H1 (cell line): ENCODE data around the gene TOP3A. TPM values are rescaled to one million over a fixed set of nuclear protein-coding genes. Genes with fewer than 3 reads are reported as not detected.

Source experiments
- BCL11A ChIP-seq, 2 experiments: IDR thresholded peaks; one replicate each; pipeline ENCODE4 v1.6.1; 2011; ENCODE audit warnings: low read depth in 2 of 2, low read length in 2 of 2, mild to moderate bottlenecking in 2 of 2
- CHD2 ChIP-seq: IDR thresholded peaks from 2 replicates; pipeline ENCODE4 v1.6.1; 2012; ENCODE audit warnings: low read length, improper control_type of control experiment
- FOSL1 ChIP-seq: IDR thresholded peaks from 2 replicates; pipeline ENCODE4 v1.6.1; 2011; ENCODE audit warnings: mild to moderate bottlenecking, low read depth, low read length, moderate library complexity; ENCODE audit not compliant: insufficient read depth
- polyA plus RNA-seq, 7 experiments: library from polyadenylated mRNA; depleted of rRNA in 3 of 7; stranded (reverse) in 5 of 7; unstranded in 2 of 7; fragments of >200 nt in 5 of 7; fragments of 200-250 nt in 2 of 7; gene quantifications; 1 replicate in 5 of 7; 2 replicates in 1 of 7; 4 replicates in 1 of 7; pipeline versions ENCODE4 v1.2.1 to v1.2.3, GENCODE V29; 2011 to 2013; ENCODE audit warnings: missing spikeins in 2 of 7, mixed read lengths in 2 of 7
- total RNA-seq: library from RNA; stranded (reverse); fragmentation: NEBNext Ultra II Directional; extraction: Animal tissue kit (Norgen Biotek cat#: 25700); gene quantifications from 2 replicates; pipeline ENCODE4 v1.2.1, GENCODE V29; 2021

Gene TOP3A
- total and polyA plus RNA-seq, 2 of the 8 experiments (the other 6 are each of a cell fraction or from before 2014, with no cell fraction given) = 23.4 to 54.3 TPM

DNA sequence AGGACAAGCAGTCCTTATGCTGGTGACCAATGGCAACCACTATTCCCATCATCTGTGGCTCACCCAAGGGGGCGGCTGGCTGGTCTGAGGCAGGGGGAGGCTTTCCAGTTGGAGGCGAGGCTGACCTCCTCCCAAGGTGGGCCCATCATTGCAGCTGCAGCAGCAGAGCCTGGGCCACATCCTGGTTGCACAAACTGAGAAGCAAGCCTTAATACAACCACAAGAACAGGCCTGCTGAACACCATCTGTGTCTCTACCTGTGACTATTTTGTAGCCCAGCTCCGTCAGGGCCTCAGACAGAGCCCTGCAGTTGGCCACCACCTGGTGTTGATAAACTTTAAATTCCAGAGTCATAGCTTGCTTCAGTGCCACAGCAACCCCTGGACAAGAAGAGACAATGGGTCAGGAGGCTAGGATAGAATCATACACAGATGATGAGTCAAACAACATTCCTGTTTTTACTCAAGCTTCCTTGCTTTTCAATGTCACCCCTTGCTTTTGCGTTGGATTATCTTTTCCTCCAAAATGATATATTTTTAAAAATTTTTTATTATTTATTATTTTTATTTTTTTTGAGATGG, 18.2 kb upstream of the TOP3A start (continued):
- TF ChIP-seq FOSL1 = no peak
- no peak for TF ChIP-seq CHD2
- no peak for TF ChIP-seq BCL11A (IDR thresholded peaks at IDR 0.05; ENCODE audit: low read depth in 2 of 2, low read length in 2 of 2)
- TF ChIP-seq, all 59 proteins: peak for 0
